Mesendoderm (in vitro differentiated cells): ENCODE data around the gene MGST2.

ENCODE experiments used
- DNase-seq: peaks from one replicate; pipeline ENCODE4 v3.0.0; 2013
- H2AK5ac ChIP-seq: 2 replicates; pipeline ENCODE4 v1.6.1; 2013; ENCODE audit warnings: low read length, inconsistent platforms
- H2BK120ac ChIP-seq: 2 replicates; pipeline ENCODE4 v1.6.1; 2013; ENCODE audit warnings: low read depth, mild to moderate bottlenecking, low read length, moderate library complexity, mixed read lengths
- H2BK15ac ChIP-seq: replicated peaks from 2 replicates; pipeline ENCODE4 v1.6.1; 2013; ENCODE audit warnings: low read depth, mild to moderate bottlenecking, moderate library complexity
- H2BK5ac ChIP-seq: 2 replicates; pipeline ENCODE4 v1.6.1; 2013; ENCODE audit warnings: low read length, inconsistent platforms
- H3K18ac ChIP-seq: 2 replicates; pipeline ENCODE4 v1.6.1; 2013; ENCODE audit warnings: mild to moderate bottlenecking, low read length, mixed read lengths
- H3K23ac ChIP-seq: one replicate; pipeline ENCODE4 v1.6.1; 2013; ENCODE audit warnings: low read length
- H3K27ac ChIP-seq: 2 replicates; pipeline ENCODE4 v1.5.1; 2013; ENCODE audit warnings: low read depth, mild to moderate bottlenecking, inconsistent platforms, low read length, moderate library complexity
- H3K27me3 ChIP-seq: 2 replicates; pipeline ENCODE4 v1.6.1; 2013; ENCODE audit warnings: low read length, control low read depth, mild to moderate bottlenecking, inconsistent platforms; ENCODE audit not compliant: insufficient read depth, poor library complexity
- H3K36me3 ChIP-seq: 2 replicates; pipeline ENCODE4 v1.6.1; 2013; ENCODE audit warnings: low read length, inconsistent platforms; ENCODE audit not compliant: control insufficient read depth, insufficient read depth
- H3K4ac ChIP-seq: one replicate; pipeline ENCODE4 v1.6.1; 2013; ENCODE audit warnings: low read depth, mild to moderate bottlenecking, low read length, moderate library complexity
- H3K4me1 ChIP-seq: 2 replicates; pipeline ENCODE4 v1.6.1; 2013; ENCODE audit warnings: low read depth, low read length, inconsistent platforms; ENCODE audit not compliant: control insufficient read depth
- H3K4me2 ChIP-seq: 2 replicates; pipeline ENCODE4 v1.6.1; 2013; ENCODE audit warnings: low read length
- H3K4me3 ChIP-seq: 2 replicates; pipeline ENCODE4 v1.5.1; 2013; ENCODE audit warnings: mild to moderate bottlenecking, low read length
- H3K56ac ChIP-seq: one replicate; pipeline ENCODE4 v1.6.1; 2013; ENCODE audit warnings: low read length
- H3K79me1 ChIP-seq: 2 replicates; pipeline ENCODE4 v1.6.1; 2013; ENCODE audit warnings: low read length, inconsistent platforms
- H3K79me2 ChIP-seq: 2 replicates; pipeline ENCODE4 v1.6.1; 2013; ENCODE audit warnings: mild to moderate bottlenecking, low read length; ENCODE audit not compliant: control insufficient read depth, insufficient read depth
- H3K9ac ChIP-seq: 2 replicates; pipeline ENCODE4 v1.6.1; 2013; ENCODE audit warnings: low read length, inconsistent platforms
- H4K5ac ChIP-seq: one replicate; pipeline ENCODE4 v1.6.1; 2013; ENCODE audit warnings: low read length
- H4K8ac ChIP-seq: one replicate; pipeline ENCODE4 v1.6.1; 2013; ENCODE audit warnings: low read depth, mild to moderate bottlenecking, control low read depth, low read length, moderate library complexity
- WGBS: extraction: QIAGEN DNeasy Blood & Tissue Kit; methylation state at CpG from one replicate; pipeline ENCODE4 v1.1.7; 2013; ENCODE audit warnings: low lambda C conversion rate, missing lambda C conversion rate; ENCODE audit not compliant: insufficient coverage; ENCODE audit errors: extremely low coverage; 5-methylcytosine and 5-hydroxymethylcytosine counted together

The MGST2 gene

GRCh38 chr4:139721789-139722188, 56.2 kb downstream of the MGST2 start:
- Histone ChIP-seq H3K79me2 (no peaks in the 10 kb centered on the region), H2AK5ac (no peak overlapping the region), H3K79me1 (no peaks in the 10 kb centered on the region), H3K4ac (no peak overlapping the region), H4K8ac (no peak overlapping the region), H3K4me3 (no peak overlapping the region), H2BK15ac (no peak overlapping the region), H2BK120ac (no peak overlapping the region), H3K36me3 (peaks cover 2% of the 10 kb centered on the region), H3K56ac (no peak overlapping the region), H3K23ac (no peak overlapping the region), H3K27ac (no peak overlapping the region), H3K4me2 (no peak overlapping the region), H4K5ac (no peak overlapping the region), H3K18ac (no peak overlapping the region), H2BK5ac (no peak overlapping the region), H3K27me3 (no peaks in the 10 kb centered on the region), H3K9ac (no peak overlapping the region), H3K4me1 (no peaks in the 10 kb centered on the region)
- no CpG with 5 or more reads among the region's 4 CpGs for WGBS
- DNase-seq, result no peak

- Histone ChIP-seq H3K4me2 (no peak overlapping the region), H3K36me3 (no peaks in the 10 kb centered on the region), H3K27me3 (no peaks in the 10 kb centered on the region), H3K79me1 (no peaks in the 10 kb centered on the region), H3K4me1 (no peaks in the 10 kb centered on the region), H2AK5ac (no peak overlapping the region), H3K56ac (no peak overlapping the region), H2BK120ac (no peak overlapping the region), H2BK15ac (no peak overlapping the region), H3K9ac (no peak overlapping the region), H3K4me3 (no peak overlapping the region), H3K4ac (no peak overlapping the region), H2BK5ac (no peak overlapping the region), H4K5ac (no peak overlapping the region), H4K8ac (no peak overlapping the region), H3K79me2 (no peaks in the 10 kb centered on the region), H3K23ac (no peak overlapping the region), H3K27ac (no peak overlapping the region), H3K18ac (no peak overlapping the region)
- no peak for DNase-seq
- WGBS, result no CpG with 5 or more reads among the region's 2 CpGs
Observed at GRCh38 chr4:139725236-139725635, 59.6 kb downstream of the MGST2 start.

- no peak overlapping the region for H4K5ac ChIP-seq
- no peaks in the 10 kb centered on the region for H3K79me1 ChIP-seq
- no peak overlapping the region for H2BK15ac ChIP-seq
- H4K8ac ChIP-seq, result no peak overlapping the region
- no peak overlapping the region for H3K27ac ChIP-seq
- H3K27me3 ChIP-seq, result no peaks in the 10 kb centered on the region
- H3K79me2 ChIP-seq, result no peaks in the 10 kb centered on the region
- H2BK5ac ChIP-seq, result no peak overlapping the region
- H3K36me3 ChIP-seq, result no peaks in the 10 kb centered on the region
- H3K4me2 ChIP-seq, result no peak overlapping the region
- no peak overlapping the region for H3K4me3 ChIP-seq
- no peak for DNase-seq
- no peak overlapping the region for H3K9ac ChIP-seq
- H2BK120ac ChIP-seq, result no peak overlapping the region
- H3K18ac ChIP-seq, result no peak overlapping the region
- no peak overlapping the region for H3K56ac ChIP-seq
- no peak overlapping the region for H2AK5ac ChIP-seq
- no peak overlapping the region for H3K23ac ChIP-seq
- no CpG with 5 or more reads among the region's 3 CpGs for WGBS
- H3K4ac ChIP-seq, result no peak overlapping the region
- H3K4me1 ChIP-seq, result no peaks in the 10 kb centered on the region
Observed at GRCh38 chr4:139726615-139727014, 61.0 kb downstream of the MGST2 start.

GRCh38 chr4:139728146-139728545, 62.5 kb downstream of the MGST2 start:
- Histone ChIP-seq H3K56ac (no peak overlapping the region), H3K27ac (no peak overlapping the region), H2AK5ac (no peak overlapping the region), H2BK5ac (no peak overlapping the region), H3K23ac (no peak overlapping the region), H3K79me1 (no peaks in the 10 kb centered on the region), H3K4me1 (peaks cover 4% of the 10 kb centered on the region), H4K8ac (no peak overlapping the region), H3K36me3 (no peaks in the 10 kb centered on the region), H4K5ac (no peak overlapping the region), H3K4ac (no peak overlapping the region), H3K4me2 (no peak overlapping the region), H2BK120ac (no peak overlapping the region), H2BK15ac (no peak overlapping the region), H3K27me3 (no peaks in the 10 kb centered on the region), H3K9ac (no peak overlapping the region), H3K4me3 (no peak overlapping the region), H3K79me2 (no peaks in the 10 kb centered on the region), H3K18ac (no peak overlapping the region)
- no CpG with 5 or more reads among the region's 4 CpGs for WGBS
- no peak for DNase-seq

- Histone ChIP-seq H3K4me1 (peaks cover 4% of the 10 kb centered on the region), H3K56ac (no peak overlapping the region), H2AK5ac (no peak overlapping the region), H3K23ac (no peak overlapping the region), H2BK5ac (no peak overlapping the region), H3K9ac (no peak overlapping the region), H3K79me1 (no peaks in the 10 kb centered on the region), H3K27ac (no peak overlapping the region), H3K4ac (no peak overlapping the region), H2BK15ac (no peak overlapping the region), H3K18ac (no peak overlapping the region), H2BK120ac (no peak overlapping the region), H3K79me2 (no peaks in the 10 kb centered on the region), H3K36me3 (no peaks in the 10 kb centered on the region), H3K4me2 (no peak overlapping the region), H3K4me3 (no peak overlapping the region), H4K8ac (no peak overlapping the region), H4K5ac (no peak overlapping the region), H3K27me3 (no peaks in the 10 kb centered on the region)
- DNase-seq, result no peak
- WGBS, result no CpG with 5 or more reads among the region's 3 CpGs
Observed at GRCh38 chr4:139728840-139729239, 63.2 kb downstream of the MGST2 start.

GRCh38 chr4:139732991-139733570, 67.5 kb downstream of the MGST2 start:
- H2BK5ac ChIP-seq, result no peak overlapping the region
- no peak overlapping the region for H3K23ac ChIP-seq
- no peak overlapping the region for H2BK15ac ChIP-seq
- H3K18ac ChIP-seq, result no peak overlapping the region
- whole genome bisulfite sequencing, result no CpG with 5 or more reads among the region's 4 CpGs
- peak; percentile 68 for DNase-seq
- H3K4me2 ChIP-seq, result no peak overlapping the region
- H3K36me3 ChIP-seq, result no peaks in the 10 kb centered on the region
- peaks cover 18% of the 10 kb centered on the region for H3K4me1 ChIP-seq
- no peaks in the 10 kb centered on the region for H3K79me2 ChIP-seq
- H3K4me3 ChIP-seq, result no peak overlapping the region
- no peak overlapping the region for H4K8ac ChIP-seq
- H3K9ac ChIP-seq, result no peak overlapping the region
- H2AK5ac ChIP-seq, result no peak overlapping the region
- H4K5ac ChIP-seq, result no peak overlapping the region
- H3K27ac ChIP-seq, result no peak overlapping the region
- no peaks in the 10 kb centered on the region for H3K27me3 ChIP-seq
- H2BK120ac ChIP-seq, result no peak overlapping the region
- no peak overlapping the region for H3K4ac ChIP-seq
- no peak overlapping the region for H3K56ac ChIP-seq
- no peaks in the 10 kb centered on the region for H3K79me1 ChIP-seq
